OCI-LY1 (cell line): Measurements from ENCODE around the gene WDR75.

ENCODE experiments used
- EZH2 ChIP-seq: fragments of 200-600 bp; sonication (generic), shearing (Covaris generic); IDR thresholded peaks from 2 replicates; pipeline ENCODE4 v1.8.0; 2017; ENCODE audit warnings: borderline replicate concordance, mixed run types, mild to moderate bottlenecking, antibody characterized with exemption, low read length, moderate library complexity, mixed read lengths
- TF ChIP-seq, protein P1 (sequence below): fragments of 200-600 bp; sonication (generic), shearing (Covaris generic); IDR thresholded peaks from 2 replicates; pipeline ENCODE4 v1.5.1; 2017; ENCODE audit warnings: mild to moderate bottlenecking, antibody characterized with exemption, low read length, moderate library complexity, mixed read lengths

DNA sequence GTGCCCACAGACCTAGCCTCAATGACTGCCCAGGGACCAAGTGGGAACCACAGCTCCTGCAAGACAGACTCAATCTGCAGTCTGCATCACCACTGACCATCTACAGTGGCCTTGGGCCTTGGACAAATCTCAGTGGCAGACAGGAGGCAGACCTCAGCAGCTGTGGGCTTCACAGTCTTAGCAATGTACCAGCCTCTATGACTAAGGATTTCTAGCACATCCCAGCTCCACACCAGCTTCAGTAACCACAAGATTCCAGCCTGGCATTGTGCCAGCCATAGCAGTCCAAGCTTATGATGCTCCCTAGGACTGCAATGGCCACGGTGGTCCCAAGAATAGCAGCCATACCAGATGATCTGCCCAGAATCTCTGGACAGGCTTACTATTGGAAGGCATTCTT lies 19.6 kb upstream of the WDR75 start:
- TF ChIP-seq, protein P1, sequence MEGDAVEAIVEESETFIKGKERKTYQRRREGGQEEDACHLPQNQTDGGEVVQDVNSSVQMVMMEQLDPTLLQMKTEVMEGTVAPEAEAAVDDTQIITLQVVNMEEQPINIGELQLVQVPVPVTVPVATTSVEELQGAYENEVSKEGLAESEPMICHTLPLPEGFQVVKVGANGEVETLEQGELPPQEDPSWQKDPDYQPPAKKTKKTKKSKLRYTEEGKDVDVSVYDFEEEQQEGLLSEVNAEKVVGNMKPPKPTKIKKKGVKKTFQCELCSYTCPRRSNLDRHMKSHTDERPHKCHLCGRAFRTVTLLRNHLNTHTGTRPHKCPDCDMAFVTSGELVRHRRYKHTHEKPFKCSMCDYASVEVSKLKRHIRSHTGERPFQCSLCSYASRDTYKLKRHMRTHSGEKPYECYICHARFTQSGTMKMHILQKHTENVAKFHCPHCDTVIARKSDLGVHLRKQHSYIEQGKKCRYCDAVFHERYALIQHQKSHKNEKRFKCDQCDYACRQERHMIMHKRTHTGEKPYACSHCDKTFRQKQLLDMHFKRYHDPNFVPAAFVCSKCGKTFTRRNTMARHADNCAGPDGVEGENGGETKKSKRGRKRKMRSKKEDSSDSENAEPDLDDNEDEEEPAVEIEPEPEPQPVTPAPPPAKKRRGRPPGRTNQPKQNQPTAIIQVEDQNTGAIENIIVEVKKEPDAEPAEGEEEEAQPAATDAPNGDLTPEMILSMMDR = no peak
- TF ChIP-seq EZH2 = no peak
